Mesothelial cell of epicardium (in vitro differentiated cells): Measurements from ENCODE around the gene UBE2E1. TPM values are rescaled to one million over a fixed set of nuclear protein-coding genes. Genes with fewer than 3 reads are reported as not detected.

ENCODE experiments used
- DNase-seq, 2 experiments: peaks; one replicate each; pipeline ENCODE4 v3.0.0; 2021; ENCODE audit warnings: low spot score in 2 of 2; ENCODE audit not compliant: unreplicated experiment in 2 of 2
- H3K27ac Mint-ChIP-seq: 2 replicates; pipeline ENCODE4 v1.8.0; 2021; ENCODE audit warnings: mixed read lengths
- H3K27me3 Mint-ChIP-seq: 2 replicates; pipeline ENCODE4 v1.8.0; 2021; ENCODE audit warnings: low read depth, mixed read lengths
- H3K36me3 Mint-ChIP-seq: 2 replicates; pipeline ENCODE4 v1.8.0; 2021; ENCODE audit warnings: mixed read lengths
- H3K4me1 Mint-ChIP-seq: 2 replicates; pipeline ENCODE4 v1.8.0; 2021; ENCODE audit warnings: mixed read lengths
- H3K4me3 Mint-ChIP-seq: 2 replicates; pipeline ENCODE4 v1.8.0; 2021; ENCODE audit warnings: mild to moderate bottlenecking, moderate library complexity, mixed read lengths
- H3K9me3 Mint-ChIP-seq: 2 replicates; pipeline ENCODE4 v1.8.0; 2021; ENCODE audit warnings: mixed read lengths
- CTCF ChIP-seq: fragments of 200-600 bp; sonication (generic); IDR thresholded peaks from one replicate; pipeline ENCODE4 v1.5.0; 2021; ENCODE audit warnings: antibody characterized with exemption; ENCODE audit not compliant: unreplicated experiment
- total RNA-seq: library from RNA; stranded (reverse); gene quantifications from 3 replicates; pipeline ENCODE4 v1.2.1, GENCODE V29; 2021

UBE2E1 gene
- total RNA-seq, 1 donor from 2014 or later = 89.9 TPM

GRCh38 chr3:23809294-23809693 is 3.5 kb downstream of the UBE2E1 start:
- H3K9me3 Mint-ChIP-seq = no peaks in the 10 kb centered on the region
- H3K36me3 Mint-ChIP-seq = peaks cover 7% of the 10 kb centered on the region
- no peaks in the 10 kb centered on the region for H3K27me3 Mint-ChIP-seq
- H3K4me3 Mint-ChIP-seq = peak overlapping the region; percentile 88
- no peak for TF ChIP-seq CTCF
- H3K27ac Mint-ChIP-seq = peak overlapping the region; percentile 94
- peaks cover 63% of the 10 kb centered on the region for H3K4me1 Mint-ChIP-seq
- DNase-seq = no peak

- Mint-ChIP-seq H3K4me1 (peaks cover 61% of the 10 kb centered on the region), H3K9me3 (no peaks in the 10 kb centered on the region), H3K36me3 (peaks cover 7% of the 10 kb centered on the region), H3K27ac (peak overlapping the region; percentile 94), H3K4me3 (peak overlapping the region; percentile 88), H3K27me3 (no peaks in the 10 kb centered on the region)
- no peak for DNase-seq
- TF ChIP-seq CTCF = no peak
Measured at GRCh38 chr3:23809840-23810342, 4.1 kb downstream of the UBE2E1 start.

DNA sequence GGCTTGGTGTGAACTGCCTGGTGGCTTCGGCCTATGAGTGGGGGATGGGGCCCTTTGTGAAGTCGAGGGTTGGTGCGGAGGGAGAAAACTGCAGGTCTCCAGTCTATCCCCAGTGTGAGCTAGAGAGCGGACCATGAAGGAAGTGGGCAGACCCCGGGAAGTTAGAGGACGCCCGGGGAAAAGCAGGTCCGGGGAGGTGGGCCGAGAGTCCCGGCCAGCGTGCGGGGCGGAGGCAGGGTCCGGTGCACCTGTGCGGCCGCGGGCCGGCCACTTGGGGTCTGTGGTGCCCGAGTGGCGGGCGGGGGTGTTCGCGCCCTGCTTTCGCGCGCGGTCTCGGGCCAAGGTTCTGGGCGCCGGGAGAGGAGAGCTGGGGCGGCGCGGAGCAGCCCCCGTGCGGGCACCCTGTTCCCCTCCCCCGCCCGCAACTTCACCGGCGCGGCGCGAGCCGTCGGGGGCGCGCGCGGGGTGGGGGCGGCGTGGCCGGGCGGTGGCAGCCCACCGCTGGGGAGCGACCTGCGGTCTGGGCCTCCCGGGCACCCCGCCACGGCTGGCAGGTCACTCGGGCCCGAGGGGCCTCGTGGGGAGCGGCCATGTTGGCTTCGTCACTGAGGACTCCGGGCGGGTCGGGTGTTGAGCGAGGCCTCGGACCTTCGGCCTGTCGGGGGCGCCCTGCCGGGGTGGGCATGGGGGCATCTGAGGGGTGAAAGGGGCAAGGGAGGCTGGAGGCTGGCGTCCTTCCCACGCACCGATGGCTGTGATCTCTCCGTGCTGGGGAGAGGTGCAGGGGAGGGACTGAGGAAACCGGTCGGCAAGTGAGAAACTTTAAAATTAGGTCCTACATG is 4.8 kb downstream of the UBE2E1 start:
- Mint-ChIP-seq H3K27ac (peak overlapping the region; percentile 94), H3K36me3 (peaks cover 7% of the 10 kb centered on the region), H3K4me1 (peaks cover 57% of the 10 kb centered on the region), H3K4me3 (peak overlapping the region; percentile 94), H3K9me3 (no peaks in the 10 kb centered on the region), H3K27me3 (no peaks in the 10 kb centered on the region)
- DNase-seq = peak in 1 of 2 experiments; percentile 44
- TF ChIP-seq CTCF = no peak

DNA sequence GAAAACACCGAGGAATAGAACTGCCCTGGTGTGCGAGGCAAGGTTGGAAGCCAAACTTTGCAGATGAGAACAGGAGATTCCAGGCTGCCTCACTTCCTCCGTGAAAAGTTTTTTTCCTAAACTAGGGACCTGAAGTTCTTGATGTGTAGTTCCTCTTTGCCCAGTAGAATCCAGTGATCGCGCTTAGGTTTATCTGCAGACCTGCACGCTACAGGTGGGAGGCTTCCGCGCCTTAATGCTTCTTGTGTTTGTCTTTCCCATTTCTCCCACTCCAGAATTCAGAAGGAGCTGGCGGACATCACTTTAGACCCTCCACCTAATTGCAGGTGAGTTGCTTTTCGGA is 5.4 kb downstream of the UBE2E1 start:
- Mint-ChIP-seq H3K27ac (peak overlapping the region; percentile 93), H3K4me3 (peak overlapping the region; percentile 94), H3K4me1 (peaks cover 57% of the 10 kb centered on the region), H3K36me3 (peaks cover 7% of the 10 kb centered on the region), H3K27me3 (no peaks in the 10 kb centered on the region), H3K9me3 (no peaks in the 10 kb centered on the region)
- no peak for DNase-seq
- no peak for TF ChIP-seq CTCF

DNA sequence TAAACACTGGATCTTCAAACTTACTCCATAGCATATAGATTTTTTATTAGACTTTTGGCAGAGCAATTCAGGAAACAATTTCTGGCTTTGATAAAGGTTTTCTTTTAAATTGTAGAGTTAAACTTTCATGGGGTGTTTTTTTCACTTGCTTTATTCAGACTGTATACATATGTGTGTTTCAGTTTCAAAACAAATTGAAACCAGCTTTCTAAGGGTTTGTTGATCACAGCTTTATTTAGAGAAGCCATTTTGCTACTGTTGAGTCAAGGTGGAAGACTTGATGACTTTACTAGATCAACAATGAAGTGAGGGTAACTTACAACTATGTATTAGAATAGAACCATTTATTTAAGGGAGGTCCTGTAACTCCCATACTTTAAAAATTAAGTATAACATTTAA is 6.2 kb downstream of the UBE2E1 start:
- no peak for TF ChIP-seq CTCF
- H3K4me1 Mint-ChIP-seq = peaks cover 56% of the 10 kb centered on the region
- H3K36me3 Mint-ChIP-seq = peaks cover 10% of the 10 kb centered on the region

More for the DNA sequence above, 6.2 kb downstream of the UBE2E1 start:
- peak overlapping the region; percentile 8 for H3K27ac Mint-ChIP-seq
- peak overlapping the region; percentile 94 for H3K4me3 Mint-ChIP-seq
- no peaks in the 10 kb centered on the region for H3K27me3 Mint-ChIP-seq
- DNase-seq = no peak
- no peaks in the 10 kb centered on the region for H3K9me3 Mint-ChIP-seq
